Smooth muscle cell (in vitro differentiated cells): ENCODE results near the gene DTNB. TPM values are rescaled to one million over a fixed set of nuclear protein-coding genes. Genes with fewer than 3 reads are reported as not detected.

Experiments used
- DNase-seq: peaks from one replicate; lab custom pipeline; 2025; ENCODE audit not compliant: unreplicated experiment; lab: John Stamatoyannopoulos, UW
- H2AFZ ChIP-seq: fragments of 200-600 bp; sonication (generic); 2 replicates; pipeline ENCODE4 v1.6.0; 2016; ENCODE audit warnings: antibody characterized with exemption, low read depth, mild to moderate bottlenecking
- H3F3A ChIP-seq: fragments of 200-600 bp; sonication (generic); 2 replicates; pipeline ENCODE4 v1.6.0; 2017; ENCODE audit warnings: antibody characterized with exemption, low read depth
- H3K27ac ChIP-seq: fragments of 200-600 bp; sonication (generic); 2 replicates; pipeline ENCODE4 v1.5.1; 2016; ENCODE audit warnings: low read depth, mild to moderate bottlenecking
- H3K27me3 ChIP-seq: fragments of 200-600 bp; sonication (generic); 2 replicates; pipeline ENCODE4 v1.6.1; 2016; ENCODE audit warnings: low read depth, mild to moderate bottlenecking
- H3K36me3 ChIP-seq: fragments of 200-600 bp; sonication (generic); 2 replicates; pipeline ENCODE4 v1.5.1; 2016; ENCODE audit warnings: low read depth
- H3K4me1 ChIP-seq: fragments of 200-600 bp; sonication (generic); 2 replicates; pipeline ENCODE4 v1.5.1; 2016; ENCODE audit warnings: low read depth
- H3K4me2 ChIP-seq: fragments of 200-600 bp; sonication (generic); 2 replicates; pipeline ENCODE4 v1.6.0; 2016; ENCODE audit warnings: mild to moderate bottlenecking
- H3K4me3 ChIP-seq: fragments of 200-600 bp; sonication (generic); 2 replicates; pipeline ENCODE4 v1.5.1; 2016; ENCODE audit warnings: mild to moderate bottlenecking
- H3K79me2 ChIP-seq: fragments of 200-600 bp; sonication (generic); 2 replicates; pipeline ENCODE4 v1.6.0; 2016; ENCODE audit warnings: low read depth, mild to moderate bottlenecking
- H3K9ac ChIP-seq: fragments of 200-600 bp; sonication (generic); 2 replicates; pipeline ENCODE4 v1.6.0; 2016; ENCODE audit warnings: low read depth
- H3K9me3 ChIP-seq: fragments of 200-600 bp; sonication (generic); replicated peaks from 2 replicates; pipeline ENCODE4 v1.5.1; 2016; ENCODE audit warnings: low read depth
- H4K20me1 ChIP-seq: fragments of 200-600 bp; sonication (generic); 2 replicates; pipeline ENCODE4 v1.6.0; 2016; ENCODE audit warnings: low read depth
- CTCF ChIP-seq: fragments of 200-600 bp; sonication (generic); IDR thresholded peaks from 2 replicates; pipeline ENCODE4 v1.5.1; 2017; ENCODE audit warnings: borderline replicate concordance, mild to moderate bottlenecking, antibody characterized with exemption; ENCODE audit not compliant: insufficient read depth, poor library complexity, severe bottlenecking
- WGBS: methylation state at CpG from one replicate; pipeline ENCODE4 v1.1.7; 2016; ENCODE audit warnings: low lambda C conversion rate; 5-methylcytosine and 5-hydroxymethylcytosine counted together
- polyA plus RNA-seq: library from polyadenylated mRNA; unstranded; fragments of >200 nt; fragmentation: Nextera tagmentation; extraction: Ambion mirVana; gene quantifications from 2 replicates; pipeline ENCODE4 v1.2.1, GENCODE V29; 2016
- total RNA-seq: library from RNA; depleted of rRNA; stranded (reverse); fragments of >200 nt; gene quantifications from 2 replicates; pipeline ENCODE4 v1.2.3, GENCODE V29; 2014

DTNB gene
- total and polyA plus RNA-seq, 2 experiments from 2014 or later = 4.9 to 5.4 TPM

- Histone ChIP-seq H3K79me2 (no peaks in the 10 kb centered on the region), H3K4me3 (no peak overlapping the region), H3K9ac (no peak overlapping the region), H3K4me1 (no peaks in the 10 kb centered on the region), H3K27ac (no peak overlapping the region), H4K20me1 (no peaks in the 10 kb centered on the region), H3K4me2 (no peak overlapping the region), H3F3A (no peaks in the 10 kb centered on the region), H3K27me3 (no peaks in the 10 kb centered on the region), H3K36me3 (no peaks in the 10 kb centered on the region), H3K9me3 (no peaks in the 10 kb centered on the region), H2AFZ (no peak overlapping the region)
- no peak for DNase-seq
- TF ChIP-seq CTCF = no peak
- 61% methylated on average over 2 of the region's 2 CpGs for WGBS
Observed at GRCh38 chr2:25548601-25549000, 124.8 kb downstream of the DTNB start.

GRCh38 chr2:25546852-25547251 is 126.5 kb downstream of the DTNB start:
- Histone ChIP-seq H3F3A (no peaks in the 10 kb centered on the region), H2AFZ (no peak overlapping the region), H4K20me1 (no peaks in the 10 kb centered on the region), H3K4me3 (no peak overlapping the region), H3K36me3 (no peaks in the 10 kb centered on the region), H3K27me3 (no peaks in the 10 kb centered on the region), H3K9ac (no peak overlapping the region), H3K4me1 (no peaks in the 10 kb centered on the region), H3K27ac (no peak overlapping the region), H3K79me2 (no peaks in the 10 kb centered on the region), H3K9me3 (no peaks in the 10 kb centered on the region), H3K4me2 (no peak overlapping the region)
- DNase-seq = no peak
- WGBS = 94% methylated on average over 3 of the region's 3 CpGs
- TF ChIP-seq CTCF = no peak

- H3K27ac ChIP-seq = no peak overlapping the region
- no peaks in the 10 kb centered on the region for H3K79me2 ChIP-seq
- H4K20me1 ChIP-seq = no peaks in the 10 kb centered on the region
- no peaks in the 10 kb centered on the region for H3K36me3 ChIP-seq
- DNase-seq = no peak
- no peaks in the 10 kb centered on the region for H3K27me3 ChIP-seq
- H3K4me2 ChIP-seq = no peak overlapping the region
- no peaks in the 10 kb centered on the region for H3K4me1 ChIP-seq
- no peaks in the 10 kb centered on the region for H3F3A ChIP-seq
- no peak overlapping the region for H3K4me3 ChIP-seq
- no peaks in the 10 kb centered on the region for H3K9me3 ChIP-seq
- H2AFZ ChIP-seq = no peak overlapping the region
- WGBS = 95% methylated on average over 4 of the region's 4 CpGs
- H3K9ac ChIP-seq = no peak overlapping the region
- no peak for TF ChIP-seq CTCF
Observed at GRCh38 chr2:25545899-25546298, 127.5 kb downstream of the DTNB start.

GRCh38 chr2:25544445-25544844 is 128.9 kb downstream of the DTNB start:
- H3K4me3 ChIP-seq = no peak overlapping the region
- no peak for TF ChIP-seq CTCF
- H3K9ac ChIP-seq = no peak overlapping the region
- no peak overlapping the region for H2AFZ ChIP-seq
- H3K27me3 ChIP-seq = no peaks in the 10 kb centered on the region
- H4K20me1 ChIP-seq = no peaks in the 10 kb centered on the region
- H3K27ac ChIP-seq = no peak overlapping the region
- H3K4me1 ChIP-seq = no peaks in the 10 kb centered on the region
- H3F3A ChIP-seq = no peaks in the 10 kb centered on the region
- H3K4me2 ChIP-seq = no peak overlapping the region
- H3K36me3 ChIP-seq = no peaks in the 10 kb centered on the region
- no peaks in the 10 kb centered on the region for H3K9me3 ChIP-seq
- no peak for DNase-seq
- H3K79me2 ChIP-seq = no peaks in the 10 kb centered on the region
